Measurements from ENCODE around the gene DYNLT4.

DNA sequence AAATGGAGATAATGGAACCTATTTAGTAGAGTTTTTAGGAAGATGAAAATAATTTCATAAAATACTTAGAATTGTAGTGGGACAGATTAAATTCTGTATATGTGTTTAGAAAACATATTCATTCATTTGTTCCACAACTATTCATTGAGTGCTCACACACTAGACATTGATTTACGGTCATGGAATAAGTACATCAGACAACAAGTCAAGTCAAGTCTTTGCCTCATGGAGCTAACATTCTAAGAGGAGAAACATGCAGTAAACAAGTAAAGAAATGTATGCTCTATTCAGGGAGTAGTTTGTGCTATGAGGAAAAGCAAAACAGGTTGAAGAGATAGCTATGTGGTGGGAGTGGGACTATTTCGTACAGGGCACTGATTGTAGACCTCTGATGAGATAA, 10.2 kb upstream of the DYNLT4 start:
- TF ChIP-seq EZH2 (IDR thresholded peaks at IDR 0.05; ENCODE audit: low read depth), result no peak
- TF ChIP-seq, protein P1, sequence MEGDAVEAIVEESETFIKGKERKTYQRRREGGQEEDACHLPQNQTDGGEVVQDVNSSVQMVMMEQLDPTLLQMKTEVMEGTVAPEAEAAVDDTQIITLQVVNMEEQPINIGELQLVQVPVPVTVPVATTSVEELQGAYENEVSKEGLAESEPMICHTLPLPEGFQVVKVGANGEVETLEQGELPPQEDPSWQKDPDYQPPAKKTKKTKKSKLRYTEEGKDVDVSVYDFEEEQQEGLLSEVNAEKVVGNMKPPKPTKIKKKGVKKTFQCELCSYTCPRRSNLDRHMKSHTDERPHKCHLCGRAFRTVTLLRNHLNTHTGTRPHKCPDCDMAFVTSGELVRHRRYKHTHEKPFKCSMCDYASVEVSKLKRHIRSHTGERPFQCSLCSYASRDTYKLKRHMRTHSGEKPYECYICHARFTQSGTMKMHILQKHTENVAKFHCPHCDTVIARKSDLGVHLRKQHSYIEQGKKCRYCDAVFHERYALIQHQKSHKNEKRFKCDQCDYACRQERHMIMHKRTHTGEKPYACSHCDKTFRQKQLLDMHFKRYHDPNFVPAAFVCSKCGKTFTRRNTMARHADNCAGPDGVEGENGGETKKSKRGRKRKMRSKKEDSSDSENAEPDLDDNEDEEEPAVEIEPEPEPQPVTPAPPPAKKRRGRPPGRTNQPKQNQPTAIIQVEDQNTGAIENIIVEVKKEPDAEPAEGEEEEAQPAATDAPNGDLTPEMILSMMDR (conservative IDR thresholded peaks at IDR 0.05), result no peak

Data from PC-9 (cell line).